HepG2 (cell line): Measurements from ENCODE around the gene MEX3D.

Experiments used
- CREB3 ChIP-seq: sonication (generic); formaldehyde crosslinking; IDR thresholded peaks from 2 replicates; pipeline ENCODE4 v1.5.0; 2020; ENCODE audit warnings: missing genetic modification reagents
- EZH2 ChIP-seq: conservative IDR thresholded peaks from 2 replicates; pipeline ENCODE4 v1.6.1; 2012; ENCODE audit warnings: mild to moderate bottlenecking, low read depth, low read length, moderate library complexity
- JUND ChIP-seq: sonication (generic); formaldehyde crosslinking; IDR thresholded peaks from 2 replicates; pipeline ENCODE4 v1.8.0; 2022; ENCODE audit warnings: mild to moderate bottlenecking, missing genetic modification reagents
- KAT7 ChIP-seq: IDR thresholded peaks from 2 replicates; pipeline ENCODE4 v1.6.1; 2018; ENCODE audit warnings: borderline replicate concordance, missing compliant biosample characterization
- ZNF550 ChIP-seq: sonication (generic); formaldehyde crosslinking; IDR thresholded peaks from 2 replicates; pipeline ENCODE4 v1.4.0; 2020; ENCODE audit warnings: mild to moderate bottlenecking, missing genetic modification reagents, borderline replicate concordance

- TF ChIP-seq EZH2 (no peak), CREB3 (CRISPR knock-in tag) (no peak), JUND (CRISPR knock-in tag) (no peak), KAT7 (no peak), ZNF550 (no peak)
These were observed 11.6 kb downstream of the MEX3D start for GRCh38 chr19:1556390-1557070.
